Eye (tissue), 1 donor: ENCODE results near the gene IFITM10.

Experiments used
- DNase-seq: peaks from one replicate; pipeline ENCODE4 v3.0.0-alpha.2; 2015

Gene IFITM10

GRCh38 chr11:1750840-1751530, 590 bp upstream of the IFITM10 start:
- DNase-seq, result no peak

- peak; percentile 38 for DNase-seq
These were observed 722 bp downstream of the IFITM10 start for GRCh38 chr11:1749395-1750351.

GRCh38 chr11:1748636-1749394, 1.6 kb downstream of the IFITM10 start:
- DNase-seq, result peak; percentile 50

DNA sequence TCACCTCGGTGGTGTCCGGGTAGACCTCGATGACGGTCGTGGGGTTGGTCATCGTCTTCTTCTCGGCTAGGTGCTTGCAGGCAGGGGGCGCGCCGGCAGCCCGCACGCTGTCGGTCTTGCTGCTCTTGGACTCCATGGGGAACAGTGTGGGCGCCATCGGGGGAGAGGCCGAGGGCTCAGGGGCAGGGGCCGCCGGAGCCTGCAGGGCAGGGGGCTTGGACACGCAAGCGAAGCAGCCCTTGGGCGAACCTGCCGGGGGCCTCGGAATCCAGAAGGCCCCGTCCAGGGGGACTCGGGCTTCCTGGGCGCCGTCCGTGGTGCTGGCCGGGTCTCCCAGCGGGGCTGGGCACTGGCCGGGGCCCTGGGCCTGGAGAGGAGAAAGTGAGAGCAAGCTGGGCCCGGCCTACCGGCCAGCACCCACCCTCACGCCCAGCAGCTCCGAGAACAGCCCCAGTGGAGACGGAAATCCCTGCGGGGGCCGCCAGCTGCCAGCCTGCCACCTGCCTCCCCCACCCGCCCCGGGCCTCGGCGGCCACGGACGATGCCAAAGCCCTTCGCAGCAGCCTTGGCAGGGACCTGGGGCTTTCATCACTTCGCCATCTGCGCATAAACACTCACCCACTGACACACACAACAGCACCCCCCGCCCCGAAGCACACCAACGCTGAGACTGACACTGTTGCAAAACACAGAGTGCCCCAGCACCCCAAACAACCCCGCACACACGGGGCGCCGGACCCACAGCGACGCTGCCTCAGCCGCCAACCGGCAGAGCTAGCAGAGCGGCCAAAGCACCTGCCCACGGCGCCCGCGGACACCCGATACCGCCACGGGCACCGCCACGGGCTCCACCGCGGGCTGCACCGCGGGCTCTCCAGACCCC, 2.4 kb downstream of the IFITM10 start:
- DNase-seq, result no peak

DNA sequence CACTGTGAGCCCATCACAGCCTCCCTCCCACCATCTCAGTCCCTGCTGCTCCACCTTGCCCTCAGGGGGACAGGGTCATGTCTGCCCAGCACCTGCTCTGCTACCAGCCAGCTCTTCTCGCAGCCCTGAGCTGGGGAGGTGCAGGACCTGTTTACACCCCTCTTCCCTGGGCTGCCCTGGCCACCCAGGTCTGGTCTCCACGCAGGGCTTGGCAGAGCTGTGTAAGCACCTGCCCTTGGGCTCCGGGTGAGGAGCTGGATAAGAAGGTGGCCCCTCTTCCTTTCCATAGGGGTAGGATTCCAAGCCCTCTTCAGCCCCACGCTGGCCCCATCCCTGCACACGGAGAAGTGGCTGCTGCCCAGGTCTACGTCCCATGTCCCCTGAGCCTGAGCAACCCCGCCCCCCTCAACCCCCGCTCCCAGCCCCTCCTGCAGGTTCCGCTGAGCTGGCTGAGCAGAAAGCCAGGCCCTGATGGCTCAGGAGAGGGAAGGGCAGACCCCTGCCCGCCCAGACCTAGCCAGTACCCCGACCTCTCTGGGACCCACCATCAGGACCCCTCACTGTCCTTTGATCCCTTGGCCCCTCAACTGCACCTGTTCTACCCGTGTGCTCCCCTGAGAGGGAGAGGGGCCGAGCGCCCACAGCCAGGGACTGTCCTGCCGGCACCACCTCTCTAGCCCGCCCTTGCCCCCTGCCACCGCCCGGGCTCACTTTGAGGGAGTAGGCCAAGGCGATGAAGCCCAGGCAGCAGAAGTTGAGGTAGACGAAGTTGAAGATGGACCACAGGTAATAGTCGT, 3.2 kb downstream of the IFITM10 start:
- no peak for DNase-seq

DNA sequence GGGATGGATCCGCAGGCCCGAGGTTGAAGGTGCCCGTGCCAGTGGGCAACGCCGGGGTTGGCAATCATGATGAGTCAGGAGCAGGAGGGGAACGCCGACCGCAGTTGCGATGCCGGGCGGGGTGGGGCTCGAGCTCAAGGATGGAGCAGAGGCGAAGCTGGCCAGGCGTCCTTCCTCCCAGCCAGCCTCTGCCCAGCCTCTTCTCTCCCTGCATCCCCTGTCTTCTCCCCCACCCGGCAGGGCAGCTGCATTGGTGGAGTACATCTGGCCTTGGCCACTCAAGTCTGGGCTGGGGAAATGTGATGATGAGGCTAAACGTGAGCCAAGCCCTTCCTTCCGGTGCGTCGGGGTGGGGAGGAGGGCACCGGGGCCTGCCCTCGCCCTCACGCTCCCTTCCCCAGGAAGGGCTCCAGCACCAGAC, 3.9 kb downstream of the IFITM10 start:
- no peak for DNase-seq

DNA sequence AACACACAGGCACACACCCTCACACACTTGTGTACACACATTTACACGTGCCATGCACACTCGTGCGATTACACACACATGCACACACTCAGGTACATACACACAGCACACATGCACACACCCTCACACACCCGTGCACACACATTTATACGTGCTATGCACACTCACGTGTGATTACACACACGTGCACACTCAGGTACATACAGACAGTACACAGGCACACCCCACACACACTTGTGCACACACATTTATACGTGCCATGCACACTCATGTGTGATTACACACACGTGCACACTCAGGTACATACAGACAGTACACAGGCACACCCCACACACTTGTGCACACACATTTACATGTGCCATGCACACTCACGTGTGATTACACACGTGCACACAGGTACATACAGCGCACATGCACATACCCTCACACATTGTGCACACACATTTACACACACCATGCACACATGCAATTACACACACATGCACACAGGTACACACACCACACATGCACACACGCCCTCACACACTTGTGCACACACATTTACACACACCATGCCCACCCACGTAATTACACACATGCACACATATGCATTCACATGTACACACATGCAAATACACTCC, 4.6 kb downstream of the IFITM10 start:
- no peak for DNase-seq

- no peak for DNase-seq
These were observed 5.3 kb downstream of the IFITM10 start for GRCh38 chr11:1744891-1745700.

DNA sequence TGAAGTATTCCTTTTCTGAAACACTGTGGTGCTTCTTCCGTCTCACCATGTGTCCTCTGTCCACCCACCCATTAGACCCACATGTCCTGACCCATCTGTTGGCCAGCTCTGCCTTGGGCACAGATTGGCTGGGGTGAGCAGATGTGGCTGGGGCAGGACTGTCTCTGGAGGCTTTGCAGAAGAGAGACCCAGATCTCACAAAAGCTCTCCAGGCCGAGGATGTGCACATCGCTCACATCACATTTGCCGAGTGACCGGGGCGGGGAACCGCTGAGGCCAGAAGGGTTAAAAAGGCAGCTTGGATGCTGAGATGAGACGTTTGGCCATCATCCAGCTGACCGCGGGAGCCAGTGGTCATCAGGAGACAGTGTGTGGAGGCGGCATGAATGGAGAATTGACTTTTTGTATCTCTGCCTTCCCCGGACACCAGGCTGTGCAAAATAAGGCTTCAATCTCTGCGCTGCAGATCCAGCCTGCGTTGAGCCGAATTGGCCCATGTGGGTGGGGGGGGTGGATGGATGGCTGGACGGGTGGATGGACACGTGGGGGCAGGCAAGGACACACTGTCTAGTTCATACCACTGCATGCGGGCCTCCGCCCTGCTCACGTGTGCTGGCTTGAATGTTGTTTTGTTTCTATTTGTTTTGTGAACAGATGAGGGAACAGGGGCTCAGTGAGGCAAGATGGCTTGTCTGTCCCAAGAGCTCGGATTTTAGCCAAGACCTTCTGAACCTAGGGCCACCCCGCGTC, 6.1 kb downstream of the IFITM10 start:
- no peak for DNase-seq

- no peak for DNase-seq
These were observed 6.7 kb downstream of the IFITM10 start for GRCh38 chr11:1743585-1744136.

- no peak for DNase-seq
These were observed 7.4 kb downstream of the IFITM10 start for GRCh38 chr11:1742869-1743584.

DNA sequence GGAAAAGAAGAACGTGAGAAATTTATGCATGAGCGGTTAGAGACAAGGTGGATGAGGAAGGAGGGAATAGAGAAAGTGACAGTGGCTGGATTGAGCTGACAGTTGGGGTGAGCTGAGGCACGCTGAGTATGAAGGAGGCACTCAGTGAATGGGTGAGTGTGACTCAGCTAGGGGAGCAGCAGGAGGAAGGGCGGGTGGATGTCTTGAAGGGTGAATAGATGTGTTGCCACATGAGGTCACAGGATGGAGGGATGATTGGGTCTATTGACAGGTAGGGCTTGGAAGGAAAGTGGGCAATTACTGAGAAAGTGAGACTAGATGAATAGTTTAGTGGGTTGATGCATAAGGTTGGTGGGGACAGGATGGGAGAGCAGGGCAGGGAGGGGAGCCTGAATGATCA, 8.0 kb downstream of the IFITM10 start:
- DNase-seq, result no peak

DNA sequence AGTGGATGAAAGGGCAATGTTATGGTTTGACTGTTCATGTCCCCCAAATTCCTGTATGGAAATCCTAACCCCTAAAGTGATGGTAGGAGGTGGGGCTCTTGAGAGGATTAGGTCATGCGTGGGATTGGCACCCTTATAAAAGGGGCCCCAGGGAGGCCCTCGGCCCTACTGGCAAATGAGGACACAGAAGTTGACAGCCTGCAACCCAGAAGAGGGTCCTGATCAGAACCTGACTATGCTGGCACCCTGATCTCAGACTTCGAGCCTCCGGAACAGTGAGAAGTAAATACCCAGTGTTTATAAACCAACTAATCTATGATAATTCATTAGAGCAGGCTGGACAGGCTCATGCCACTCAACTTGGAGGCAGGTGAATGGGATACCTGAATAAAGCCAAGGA, 8.7 kb downstream of the IFITM10 start:
- no peak for DNase-seq

GRCh38 chr11:1740786-1741530, 9.4 kb downstream of the IFITM10 start:
- no peak for DNase-seq

DNA sequence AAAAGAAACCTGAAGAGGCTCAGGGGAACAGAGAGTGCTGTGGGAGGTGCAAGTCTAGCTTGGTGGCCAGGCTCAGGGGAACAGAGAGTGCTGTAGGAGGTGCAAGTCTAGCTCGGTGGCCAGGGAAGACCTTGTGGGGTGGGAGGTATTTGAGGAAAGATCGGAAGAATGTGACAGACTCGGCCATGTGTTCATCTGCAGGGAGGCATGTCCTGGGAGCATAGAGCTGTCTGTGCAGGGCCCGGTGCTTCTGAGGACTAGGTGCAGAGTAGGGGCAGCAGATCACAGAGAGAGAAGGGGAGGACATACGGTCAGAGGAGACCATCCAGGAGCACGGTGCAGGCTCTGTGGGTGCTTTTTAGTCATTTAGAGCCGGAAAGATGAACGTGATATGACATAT, 10.8 kb downstream of the IFITM10 start:
- DNase-seq, result no peak

- no peak for DNase-seq
These were observed 12.0 kb downstream of the IFITM10 start for GRCh38 chr11:1738380-1738779.

GRCh38 chr11:1737080-1737757, 13.2 kb downstream of the IFITM10 start:
- DNase-seq, result no peak
